GM18873 (cell line): ENCODE data around the gene PDE11A.
"Not testable (repeated sequence)": the region's sequence is repeated elsewhere in the genome, so short reads cannot be mapped to it uniquely, and the experiment has no call there.

Source experiments
- ATAC-seq: cut with Tn5 transposase; IDR thresholded peaks from one replicate; pipeline ENCODE4 v1.9.1; 2021; ENCODE audit warnings: mild to moderate bottlenecking, moderate library complexity, moderate number of reproducible peaks; ENCODE audit not compliant: unreplicated experiment, low FRiP score

PDE11A gene

DNA sequence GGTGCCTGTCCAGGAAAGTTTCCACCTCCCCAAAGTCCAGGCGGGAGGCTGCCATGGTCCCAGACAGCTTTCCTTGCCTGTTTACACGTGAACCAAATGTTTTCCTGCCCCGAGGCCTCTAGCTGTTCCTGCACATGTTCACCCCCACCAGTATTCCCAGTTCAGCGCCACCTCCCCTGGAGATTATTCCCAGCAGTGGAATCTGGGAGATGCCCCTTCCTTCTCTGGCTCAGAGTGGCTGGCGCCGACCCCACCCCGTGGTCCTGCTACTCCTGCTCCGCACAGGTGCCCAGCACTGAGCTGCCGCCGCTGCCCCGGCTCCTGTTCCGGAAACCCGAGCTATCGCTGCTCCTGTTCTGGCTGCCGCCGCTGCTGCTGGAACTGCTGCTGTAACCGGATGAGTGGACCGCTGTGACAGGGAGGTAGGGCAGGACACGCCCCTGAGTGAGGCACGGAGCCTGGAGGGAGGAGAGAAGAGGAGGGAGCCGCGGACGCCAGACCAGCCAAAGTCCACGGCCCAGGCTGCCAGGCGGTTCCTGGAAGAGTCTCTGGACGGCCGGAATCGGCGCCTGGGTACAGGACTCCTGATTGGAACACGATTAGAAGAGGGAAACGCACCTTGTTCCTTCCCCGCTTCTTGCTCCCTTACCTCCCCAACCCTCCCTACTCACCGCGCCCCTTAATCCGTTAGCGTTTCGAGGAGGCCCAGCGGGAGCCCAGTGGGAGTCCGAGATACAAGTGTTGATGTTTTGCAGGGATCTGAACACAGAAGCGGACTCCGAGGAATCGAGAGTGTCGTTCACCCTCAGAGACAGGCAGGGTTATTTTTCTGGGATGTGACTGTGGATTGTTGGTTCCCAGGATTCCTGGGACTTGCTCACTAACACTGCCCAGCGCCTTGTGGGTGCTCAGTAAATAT is at the start of gene PDE11A:
TSS of gene PDE11A (minus strand) at position 395 of the 919 bp plus-strand sequence. CDS start at position 55, 340 bp downstream.
- ATAC-seq: no peak

DNA sequence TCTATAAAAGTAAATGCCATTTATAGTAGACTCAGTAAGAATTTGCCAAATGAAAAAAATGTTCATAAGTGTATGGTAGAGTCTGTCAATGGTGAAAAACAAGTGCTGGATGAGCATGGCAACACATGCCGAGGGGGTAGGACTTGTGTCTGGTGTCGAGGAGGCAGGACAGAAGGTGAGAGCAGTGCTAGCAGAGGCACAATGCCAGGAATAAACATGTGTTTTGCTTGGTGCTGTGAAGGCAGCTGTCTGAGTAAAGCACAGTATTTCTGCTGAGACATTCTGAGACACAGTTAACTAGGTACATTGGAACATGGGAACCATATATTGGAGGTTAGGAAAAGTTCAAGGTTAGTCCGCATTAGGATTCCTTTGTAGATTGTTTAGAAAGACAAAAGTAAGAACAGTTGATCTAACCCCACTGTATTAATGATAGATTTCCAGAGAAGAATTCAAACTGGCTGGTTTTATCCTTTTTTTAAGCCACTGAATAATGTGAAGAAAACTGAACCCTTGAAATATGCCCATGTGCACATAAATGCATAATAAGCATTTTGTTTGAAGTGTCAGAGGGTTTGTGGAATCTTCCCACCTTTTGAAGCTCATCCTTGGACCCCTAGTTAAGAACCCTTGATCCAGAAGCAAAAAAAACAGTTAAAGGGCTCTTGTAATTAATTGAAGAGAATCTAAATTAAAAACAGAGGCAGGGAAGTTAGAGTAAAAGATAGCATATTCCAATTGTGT is 46.8 kb upstream of the PDE11A start:
- no peak for ATAC-seq

DNA sequence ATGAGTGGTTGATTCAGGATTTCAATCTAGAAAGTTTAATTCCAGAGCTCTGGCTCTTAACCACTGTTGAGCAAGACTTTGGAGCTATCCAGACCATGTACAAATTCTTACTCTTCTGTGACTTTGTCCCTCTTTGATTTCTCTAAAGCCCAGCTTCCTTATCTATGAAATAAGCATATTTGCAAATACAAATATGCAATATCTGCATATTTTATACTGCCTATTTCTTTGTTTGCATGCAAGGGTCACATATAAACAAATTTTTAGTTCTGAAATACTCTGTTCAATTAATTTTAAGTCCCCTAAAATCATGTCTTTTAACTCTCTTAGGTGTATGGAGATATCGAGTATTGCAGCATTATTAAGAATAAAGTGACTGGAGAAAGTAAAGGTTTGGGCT is 45.1 kb upstream of the PDE11A start:
- ATAC-seq: no peak

DNA sequence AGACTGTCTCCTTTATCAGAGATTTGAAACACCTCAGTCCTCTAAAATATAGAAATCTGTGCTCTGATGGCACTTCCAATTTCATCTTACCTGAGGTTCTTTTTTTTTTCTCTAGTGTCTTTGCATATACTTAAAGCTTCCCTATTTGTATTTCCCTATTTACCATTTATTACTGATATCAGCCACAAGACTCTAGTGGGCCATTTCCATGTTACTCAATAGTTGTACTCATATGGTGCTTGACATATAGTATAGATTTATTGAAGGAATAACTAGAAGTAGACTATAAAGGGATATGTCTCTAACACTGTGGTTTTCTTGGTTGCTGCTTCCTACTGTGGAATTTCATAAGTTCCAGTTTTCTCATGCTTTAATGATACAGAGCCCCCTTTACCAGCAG is 42.7 kb upstream of the PDE11A start:
- ATAC-seq: no peak

DNA sequence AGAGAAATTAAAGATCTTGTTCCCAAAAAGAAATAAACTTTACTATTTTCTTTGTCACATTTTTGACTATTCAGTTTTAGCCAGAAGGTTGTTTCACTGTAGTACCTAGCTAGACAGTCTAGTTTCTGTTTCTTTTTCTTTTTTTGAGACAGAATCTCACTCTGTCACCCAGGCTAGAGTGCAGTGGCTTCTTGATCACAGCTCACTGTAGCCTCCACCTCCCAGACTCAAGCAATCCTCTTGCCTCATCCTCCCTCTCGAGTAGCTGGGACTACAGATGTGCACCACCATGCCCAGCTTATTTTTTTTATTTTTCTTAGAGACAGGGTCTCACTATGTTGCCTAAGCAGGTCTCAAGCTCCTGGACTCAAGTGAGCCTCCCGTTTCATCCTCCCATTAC is 41.9 kb upstream of the PDE11A start:
- ATAC-seq: peak; percentile 46

DNA sequence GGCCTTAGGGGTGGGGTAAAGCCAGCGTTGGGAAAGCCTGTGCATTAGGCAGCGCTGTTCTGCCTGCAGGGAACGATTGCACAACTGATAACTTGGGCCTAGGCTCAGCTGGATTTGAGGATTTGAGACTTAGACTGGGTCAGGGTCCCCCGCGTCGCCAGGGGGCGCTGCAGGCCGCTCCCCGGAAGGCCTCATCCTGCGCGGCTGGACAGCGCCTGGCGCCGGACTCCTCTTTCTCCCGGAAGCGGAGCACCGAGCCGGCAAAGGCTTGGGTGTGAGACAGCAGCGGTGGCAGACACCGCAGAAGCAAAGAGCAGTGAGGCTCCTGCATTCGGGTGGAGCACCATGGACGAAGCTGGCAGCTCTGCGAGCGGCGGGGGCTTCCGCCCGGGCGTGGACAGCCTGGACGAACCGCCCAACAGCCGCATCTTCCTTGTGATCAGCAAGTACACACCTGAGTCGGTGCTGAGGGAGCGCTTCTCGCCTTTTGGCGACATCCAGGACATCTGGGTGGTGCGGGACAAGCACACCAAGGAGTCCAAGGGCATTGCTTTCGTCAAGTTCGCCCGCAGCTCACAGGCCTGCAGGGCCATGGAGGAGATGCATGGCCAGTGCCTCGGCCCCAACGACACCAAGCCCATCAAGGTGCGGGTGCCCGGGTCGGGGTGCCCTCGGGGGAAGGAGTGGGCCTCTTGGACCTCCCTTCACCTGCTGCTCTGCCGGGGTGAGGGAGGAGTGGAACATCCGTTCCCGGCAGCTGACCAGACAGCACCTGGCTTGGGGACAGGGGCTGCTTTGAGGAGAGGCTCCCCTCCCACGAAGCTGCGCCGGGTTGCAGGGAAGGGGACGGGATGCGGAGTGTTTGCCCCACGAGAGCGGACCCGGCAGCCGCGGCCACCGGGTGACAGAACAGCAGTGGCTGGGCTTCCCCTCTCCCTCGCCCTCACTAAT is 39.9 kb upstream of the PDE11A start, which contains the start of gene RBM45:
TSS of gene RBM45 (plus strand) at position 236 of the 951 bp plus-strand sequence. CDS start at position 346, 110 bp downstream.
- peak; percentile 87 for ATAC-seq

DNA sequence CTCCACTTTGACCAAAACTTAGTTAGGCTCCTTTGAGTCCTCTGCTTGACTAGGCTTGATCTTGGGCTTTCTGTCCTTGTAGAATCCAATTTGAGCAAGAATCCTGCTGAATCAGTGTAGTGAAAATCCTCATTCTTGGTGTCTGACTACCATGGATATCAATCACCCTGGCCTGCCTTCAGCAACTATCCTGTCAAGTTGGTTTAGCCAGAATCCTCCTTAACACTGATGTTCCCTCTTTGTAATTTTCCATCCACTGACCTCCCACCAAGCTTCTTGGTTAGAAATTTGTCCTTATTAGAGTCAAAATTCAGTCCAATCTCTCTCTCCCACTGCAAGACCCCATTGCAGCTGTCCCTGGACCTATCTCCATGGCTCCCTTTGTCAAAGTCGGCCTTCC is 39.2 kb upstream of the PDE11A start:
- no peak for ATAC-seq

DNA sequence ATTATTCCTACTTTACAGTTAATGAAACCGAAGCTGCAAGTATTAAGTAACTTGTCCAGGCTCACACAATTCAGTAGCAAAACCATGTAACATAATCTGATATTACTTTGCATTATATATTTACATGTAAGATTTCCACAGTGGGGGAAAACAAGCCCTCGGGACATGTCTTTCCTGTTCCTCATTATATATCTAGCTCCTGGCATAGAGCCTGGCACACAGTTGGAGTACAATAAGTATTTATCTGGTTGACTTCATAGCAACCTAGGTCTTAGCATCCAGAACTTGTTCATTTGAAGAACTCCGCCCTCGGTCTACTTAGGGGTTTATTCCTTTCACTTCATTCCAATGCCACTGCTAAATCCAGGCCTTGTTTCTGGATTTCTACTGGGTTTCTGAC is 38.1 kb upstream of the PDE11A start:
- ATAC-seq: no peak

DNA sequence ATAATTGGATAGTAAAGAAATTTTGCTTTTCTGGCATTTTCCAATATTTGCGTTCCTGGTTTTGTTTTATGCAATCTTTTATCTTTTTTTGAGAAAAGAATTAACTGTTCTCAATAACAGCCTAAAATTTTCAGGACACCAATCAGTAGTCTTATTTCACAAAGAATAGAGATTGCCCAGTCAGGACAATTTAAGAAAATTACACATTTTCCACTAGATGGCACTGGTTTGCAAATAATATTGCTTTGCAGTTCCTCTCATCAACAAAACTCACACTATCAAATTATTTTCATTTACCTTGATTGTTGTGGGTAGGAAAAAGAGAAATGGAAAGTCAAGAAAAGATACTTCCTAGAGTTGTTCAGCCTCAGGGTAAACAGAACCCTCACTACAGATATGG is 37.2 kb upstream of the PDE11A start:
- no peak for ATAC-seq

DNA sequence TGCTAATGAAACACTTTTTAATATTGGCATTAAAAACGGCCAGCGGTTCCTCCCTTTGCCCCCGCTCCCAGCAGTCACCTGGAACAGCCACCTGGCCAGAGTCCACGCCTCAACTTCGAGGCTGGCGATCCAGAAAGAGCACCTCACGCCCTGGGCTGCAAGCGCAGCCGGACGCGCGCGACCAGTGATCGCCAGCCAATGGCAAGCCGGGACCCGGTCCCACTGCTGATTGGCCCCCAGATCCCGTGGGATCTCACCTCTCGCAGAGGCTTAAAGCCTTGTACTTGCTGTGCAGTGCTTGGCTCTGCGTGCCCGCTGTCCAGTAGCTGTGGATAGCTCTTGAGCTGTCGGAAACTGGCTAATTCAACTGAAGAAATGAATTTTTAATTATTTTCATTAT is 35.6 kb upstream of the PDE11A start:
- no peak for ATAC-seq

DNA sequence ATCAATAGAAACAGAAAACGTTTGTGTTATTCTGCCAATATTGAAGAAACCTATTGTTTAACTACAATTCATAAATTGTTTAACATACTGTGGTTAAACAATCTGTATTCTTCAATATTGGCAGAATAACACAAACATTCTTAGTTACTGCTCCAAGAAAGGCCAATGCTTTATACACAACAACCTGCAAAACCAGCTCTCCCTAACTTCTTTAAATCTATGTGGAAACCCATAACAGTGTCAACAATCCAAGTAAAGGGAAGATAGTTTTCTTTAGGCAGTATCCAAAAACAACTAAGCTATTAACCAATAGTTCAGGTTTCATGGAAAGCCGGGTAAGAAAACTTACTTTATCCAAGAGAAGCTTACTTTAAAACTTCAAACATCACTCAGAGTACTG is 33.5 kb upstream of the PDE11A start:
- no peak for ATAC-seq

DNA sequence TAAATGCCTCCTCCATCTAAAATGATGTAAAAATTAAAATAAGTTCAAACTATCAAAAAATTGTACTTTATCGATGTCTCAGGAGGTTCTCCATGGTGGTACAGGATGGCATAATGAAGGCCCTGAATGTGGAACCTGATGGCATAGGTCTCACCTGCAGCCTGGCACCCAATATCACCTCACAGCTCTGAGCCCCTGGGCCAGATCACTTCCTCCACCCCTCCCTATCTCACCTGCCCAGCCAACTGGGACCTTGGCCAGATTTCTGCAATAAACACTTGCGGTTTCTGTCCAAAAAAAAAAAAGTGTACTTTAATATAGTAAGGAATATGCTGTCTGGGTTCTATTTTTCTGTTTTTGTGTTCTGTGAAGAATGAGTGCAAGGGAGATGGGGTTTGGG is 33.0 kb upstream of the PDE11A start:
- ATAC-seq: no peak

DNA sequence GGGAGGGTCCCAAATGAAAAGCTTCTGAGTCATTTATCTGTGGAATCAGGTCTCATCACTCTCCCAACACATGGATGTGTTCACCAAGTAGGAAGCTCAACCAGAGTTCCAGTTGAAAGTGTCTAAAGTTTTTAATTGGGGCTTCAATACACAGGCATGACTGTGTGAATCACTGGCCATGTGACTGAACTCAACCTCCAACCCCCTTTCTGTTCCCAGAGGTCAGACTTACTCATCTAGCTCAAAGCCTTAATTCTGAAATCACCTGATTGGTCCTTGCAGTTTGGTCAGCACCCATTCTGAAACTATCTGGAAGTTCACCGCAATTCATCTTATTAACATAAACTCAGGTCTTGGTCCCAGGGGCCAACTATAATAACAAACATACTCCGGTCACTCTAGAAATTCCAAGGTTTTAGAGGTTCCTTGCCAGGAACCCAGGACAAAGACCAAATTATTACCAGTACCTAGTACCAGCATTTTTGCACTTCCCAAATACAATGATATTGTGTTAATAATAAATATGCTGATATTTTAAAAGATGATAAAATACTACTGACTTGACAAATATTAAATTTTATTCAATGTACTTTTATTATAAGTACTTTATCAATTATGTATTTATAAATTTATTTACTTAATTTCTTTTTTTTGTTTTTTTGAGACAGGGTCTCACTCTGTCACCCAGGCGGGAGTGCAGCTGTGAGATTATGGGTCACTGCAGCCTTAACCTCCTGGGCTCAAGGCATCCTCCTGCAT is 28.9 kb upstream of the PDE11A start:
- ATAC-seq: no peak

DNA sequence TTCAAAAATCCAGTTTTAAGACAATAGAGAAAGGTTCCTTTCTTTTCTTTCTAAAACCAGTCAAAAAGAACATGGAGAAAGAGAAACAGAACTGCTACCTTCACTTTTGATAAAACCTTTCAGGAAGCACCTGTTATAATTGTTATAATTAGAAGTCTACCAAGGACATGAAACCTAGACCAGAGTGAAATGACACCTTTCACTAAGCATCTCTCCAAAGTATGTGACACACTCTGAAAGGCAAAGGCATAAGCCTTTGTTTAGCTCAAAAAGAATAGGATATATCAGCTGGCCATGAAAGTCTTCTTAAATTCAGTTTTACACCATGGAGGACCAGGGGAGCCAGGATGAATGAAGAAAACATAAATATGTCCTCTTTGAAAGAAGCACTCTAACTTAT is 20.9 kb upstream of the PDE11A start:
- ATAC-seq: no peak

DNA sequence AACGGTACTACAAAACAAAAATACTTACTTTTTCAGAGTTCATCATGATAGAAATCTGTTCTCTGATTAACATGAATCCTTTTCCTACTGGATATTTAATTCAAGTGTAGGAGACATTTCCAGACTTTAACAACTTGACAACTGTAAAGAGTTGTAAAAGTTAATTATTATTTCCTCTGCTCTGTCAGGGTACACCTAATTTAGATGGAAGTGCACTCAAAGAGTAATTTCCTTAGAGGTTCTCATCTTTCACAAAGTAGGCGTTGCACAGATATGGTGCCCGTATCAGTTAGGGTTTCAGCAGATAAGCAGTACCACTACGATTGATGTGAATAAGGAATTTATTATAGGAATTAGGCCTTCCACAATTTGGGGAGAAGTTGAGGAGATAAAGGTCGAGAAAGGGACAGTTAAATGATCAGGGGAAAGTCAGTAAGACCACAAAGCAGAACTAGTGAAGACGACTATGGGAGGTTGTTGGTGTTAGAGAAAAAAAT is 16.2 kb upstream of the PDE11A start:
- no peak for ATAC-seq

DNA sequence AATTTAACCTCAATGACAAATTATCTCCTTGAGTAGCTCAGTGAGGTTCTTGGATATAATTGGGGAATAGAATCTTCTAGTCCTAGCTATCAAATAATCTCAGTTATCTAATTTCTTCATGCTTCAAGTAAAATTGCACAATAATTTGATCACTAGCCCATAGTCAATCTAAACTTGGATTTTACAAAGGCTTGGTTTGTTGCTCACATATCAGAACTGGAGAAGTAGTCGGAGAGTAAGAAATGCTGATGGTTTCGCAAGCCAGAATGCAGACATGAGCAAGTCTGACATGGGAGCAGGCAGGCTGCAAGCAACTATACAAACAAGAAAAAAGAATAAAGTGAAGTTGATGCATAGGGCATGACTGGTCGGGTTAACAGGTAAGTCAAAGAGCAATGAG is 11.7 kb upstream of the PDE11A start:
- no peak for ATAC-seq

DNA sequence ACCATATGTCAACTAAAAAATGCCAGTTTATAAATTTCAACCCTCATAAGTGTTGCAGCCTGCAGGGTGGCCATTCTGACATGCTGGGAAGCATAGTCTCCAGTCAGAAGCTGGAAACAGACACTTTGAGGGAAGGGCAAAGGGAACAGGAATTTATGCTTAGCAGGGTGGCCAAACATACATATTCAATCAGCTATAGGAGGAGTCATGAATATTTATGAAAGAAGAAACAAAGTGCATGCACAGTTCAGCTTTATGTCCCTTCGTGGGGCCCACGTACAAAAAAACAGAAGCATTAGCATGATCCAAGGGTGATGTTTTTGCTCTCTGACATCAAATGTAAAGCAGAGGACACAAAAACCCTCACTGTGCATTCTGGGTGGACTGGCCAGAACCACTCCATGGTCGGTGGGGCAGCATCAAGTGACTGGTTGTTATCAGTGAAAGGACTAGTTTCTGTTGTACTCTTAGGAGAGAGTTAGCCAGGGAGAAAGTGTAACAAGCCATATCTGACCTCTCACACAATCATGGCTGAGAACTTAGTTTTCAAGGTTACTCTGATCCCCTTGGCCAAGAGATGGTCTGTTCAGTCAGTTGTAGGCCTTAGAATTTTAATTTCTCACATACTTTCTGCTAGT is 9.9 kb upstream of the PDE11A start:
- no peak for ATAC-seq

DNA sequence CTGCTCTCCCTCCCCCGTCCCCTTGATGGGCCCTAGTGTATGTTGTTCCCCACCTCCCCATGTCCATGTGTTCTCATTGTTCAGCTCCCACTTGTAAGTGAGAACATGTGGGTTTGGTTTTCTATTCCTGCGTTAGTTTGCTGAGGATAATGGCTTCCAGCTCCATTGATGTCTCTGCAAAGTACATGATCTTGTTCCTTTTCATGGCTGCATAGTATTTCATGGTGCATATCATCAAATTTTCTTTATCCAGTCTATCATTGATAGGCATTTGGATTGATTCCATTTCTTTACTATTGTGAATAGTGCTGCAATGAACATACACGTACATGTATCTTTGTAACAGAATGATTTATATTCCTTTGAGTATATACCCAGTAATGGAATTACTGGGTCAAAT is 6.7 kb upstream of the PDE11A start:
- not testable (repeated sequence) for ATAC-seq

DNA sequence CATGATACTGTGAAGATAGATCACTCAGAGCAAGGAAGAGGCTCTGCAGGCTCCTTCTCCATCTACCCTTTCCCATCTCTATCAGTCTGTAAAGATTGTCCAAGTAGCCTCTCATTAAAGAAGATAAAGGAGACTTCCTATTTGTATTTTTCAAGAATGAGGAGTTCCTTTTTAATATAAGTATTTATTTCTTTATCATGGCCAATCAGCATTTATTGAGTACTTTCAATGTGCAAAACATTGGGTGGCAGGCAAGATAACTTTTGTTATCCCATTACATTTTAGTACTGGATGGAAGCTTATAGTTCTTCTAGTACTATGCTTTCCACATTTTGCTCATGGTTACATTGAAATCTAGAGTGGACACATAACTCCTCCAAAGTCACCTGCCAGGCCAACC is 3.6 kb upstream of the PDE11A start:
- no peak for ATAC-seq
